AG09309 (cell line): ENCODE results near the gene PTPRN2.

Source experiments
- DNase-seq: peaks from one replicate; pipeline ENCODE4 v3.0.0-alpha.2; 2010; ENCODE audit warnings: low read depth
- H3K4me3 ChIP-seq: 2 replicates; pipeline ENCODE4 v1.5.1; 2011; ENCODE audit warnings: mild to moderate bottlenecking, low read depth, low read length, moderate library complexity; ENCODE audit not compliant: control insufficient read depth
- TF ChIP-seq, protein P1 (sequence below): IDR thresholded peaks from 2 replicates; pipeline ENCODE4 v1.5.1; 2011; ENCODE audit warnings: mild to moderate bottlenecking, low read depth, low read length, inconsistent platforms; ENCODE audit not compliant: insufficient read depth, control insufficient read depth; ENCODE audit errors: missing control alignments

PTPRN2 gene

DNA sequence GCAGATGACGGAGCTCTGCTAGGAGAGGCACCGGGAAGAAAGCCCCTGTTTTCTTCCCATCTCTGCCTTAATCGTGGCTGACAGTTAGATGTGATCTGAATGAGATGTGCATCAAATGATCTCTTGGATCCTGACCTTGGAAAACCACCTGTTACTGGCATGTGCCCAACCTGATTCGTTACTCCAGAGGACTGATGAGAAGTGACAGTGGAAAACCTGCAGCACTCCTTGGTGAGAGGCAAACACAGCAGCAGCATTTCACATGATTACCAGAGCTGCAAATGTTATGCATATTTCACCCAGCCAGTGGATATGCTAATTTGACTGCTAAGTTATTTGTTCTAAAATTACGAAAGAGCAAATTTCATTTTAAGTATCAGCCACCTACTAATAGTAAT lies 95.3 kb downstream of the PTPRN2 start:
- TF ChIP-seq, protein P1, sequence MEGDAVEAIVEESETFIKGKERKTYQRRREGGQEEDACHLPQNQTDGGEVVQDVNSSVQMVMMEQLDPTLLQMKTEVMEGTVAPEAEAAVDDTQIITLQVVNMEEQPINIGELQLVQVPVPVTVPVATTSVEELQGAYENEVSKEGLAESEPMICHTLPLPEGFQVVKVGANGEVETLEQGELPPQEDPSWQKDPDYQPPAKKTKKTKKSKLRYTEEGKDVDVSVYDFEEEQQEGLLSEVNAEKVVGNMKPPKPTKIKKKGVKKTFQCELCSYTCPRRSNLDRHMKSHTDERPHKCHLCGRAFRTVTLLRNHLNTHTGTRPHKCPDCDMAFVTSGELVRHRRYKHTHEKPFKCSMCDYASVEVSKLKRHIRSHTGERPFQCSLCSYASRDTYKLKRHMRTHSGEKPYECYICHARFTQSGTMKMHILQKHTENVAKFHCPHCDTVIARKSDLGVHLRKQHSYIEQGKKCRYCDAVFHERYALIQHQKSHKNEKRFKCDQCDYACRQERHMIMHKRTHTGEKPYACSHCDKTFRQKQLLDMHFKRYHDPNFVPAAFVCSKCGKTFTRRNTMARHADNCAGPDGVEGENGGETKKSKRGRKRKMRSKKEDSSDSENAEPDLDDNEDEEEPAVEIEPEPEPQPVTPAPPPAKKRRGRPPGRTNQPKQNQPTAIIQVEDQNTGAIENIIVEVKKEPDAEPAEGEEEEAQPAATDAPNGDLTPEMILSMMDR, result no peak
- no peak overlapping the region for H3K4me3 ChIP-seq

DNA sequence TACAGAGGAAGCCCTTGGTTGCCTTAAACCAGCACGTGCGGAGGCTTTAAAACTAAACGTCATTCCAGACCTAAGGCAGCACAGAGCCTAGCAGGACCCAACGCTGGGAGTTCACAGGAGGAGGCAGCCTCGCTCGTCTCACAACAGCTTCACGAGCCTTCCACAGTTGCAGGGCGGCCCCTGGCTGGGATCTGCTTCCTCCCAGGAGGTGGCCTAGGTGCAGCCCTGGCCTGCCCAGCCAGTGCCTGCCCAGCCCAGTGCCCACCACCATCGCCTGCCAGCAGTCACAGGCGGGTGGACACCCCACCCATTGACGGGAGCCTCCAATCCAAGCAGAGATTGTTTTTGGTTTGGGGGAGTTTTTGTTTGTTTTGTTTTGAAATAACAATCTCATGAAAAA lies 96.5 kb downstream of the PTPRN2 start:
- TF ChIP-seq, protein P1, result no peak
- no peak for DNase-seq
- H3K4me3 ChIP-seq, result no peak overlapping the region

More for the DNA sequence above, 95.3 kb downstream of the PTPRN2 start:
- DNase-seq, result no peak

DNA sequence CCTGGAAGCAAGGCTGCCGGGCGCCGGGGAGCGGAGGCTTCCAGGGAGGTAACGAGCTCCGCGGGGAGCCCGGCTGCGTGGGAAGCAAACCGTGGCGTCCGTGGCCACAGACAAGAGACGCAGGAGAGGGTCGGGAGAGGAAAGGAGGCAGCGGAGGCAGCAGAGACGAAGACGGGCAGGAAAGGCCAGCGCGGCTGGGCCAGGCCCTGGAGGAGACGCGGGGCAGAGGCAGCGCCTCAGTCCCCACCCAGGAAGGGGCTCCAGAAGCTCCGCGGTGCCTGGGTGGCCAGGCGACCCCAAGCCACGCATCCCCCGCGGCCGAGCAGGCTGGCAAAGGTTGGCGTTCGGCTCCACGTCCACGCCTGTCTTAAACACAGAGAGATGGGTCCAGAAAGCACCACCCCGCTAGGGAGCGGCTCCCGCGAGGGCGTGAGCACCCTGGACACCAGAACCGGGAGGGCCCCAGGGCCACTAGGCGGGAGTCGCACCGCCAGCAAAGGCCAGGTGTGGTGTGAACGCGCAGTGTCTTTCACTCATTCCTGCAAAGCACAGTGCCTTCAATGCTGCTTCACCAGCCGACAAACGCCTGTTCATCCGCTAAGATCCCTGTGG lies 97.3 kb downstream of the PTPRN2 start:
- DNase-seq, result no peak
- no peak overlapping the region for H3K4me3 ChIP-seq
- TF ChIP-seq, protein P1, result no peak

DNA sequence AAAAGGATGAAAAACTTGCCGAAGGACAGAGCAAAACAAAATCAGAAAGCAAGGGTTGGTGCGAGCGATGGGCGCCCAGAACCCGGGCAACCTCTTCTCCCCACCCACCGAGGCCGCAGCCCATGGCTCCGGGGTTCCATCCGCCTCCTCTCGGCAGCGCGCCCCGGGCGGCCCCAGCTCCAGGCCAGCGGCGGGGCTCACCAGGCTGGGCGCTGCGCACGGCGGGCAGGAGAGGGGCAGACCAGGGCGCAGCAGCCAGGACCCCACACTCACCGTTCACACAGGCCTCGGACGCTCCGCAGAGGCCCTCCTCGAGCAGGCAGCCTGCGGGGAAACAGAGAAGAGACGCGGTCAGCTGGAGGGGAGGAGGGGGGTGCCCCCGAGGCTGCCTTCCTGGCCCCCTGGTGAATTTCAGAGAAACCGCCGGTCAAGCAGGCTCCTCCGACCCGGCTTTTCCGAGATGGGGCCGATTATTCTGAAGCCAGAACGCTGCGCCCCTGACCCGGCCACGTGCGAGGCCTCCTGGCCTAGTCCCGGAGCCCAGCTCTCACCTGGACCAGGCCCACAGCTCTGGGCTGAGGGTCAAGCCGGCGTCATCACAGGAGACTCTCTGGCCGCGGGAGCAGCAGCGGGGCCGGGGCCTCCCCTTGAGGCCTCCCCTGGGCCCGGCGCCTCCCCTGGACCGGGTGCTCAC lies 98.0 kb downstream of the PTPRN2 start:
- no peak for DNase-seq
- no peak overlapping the region for H3K4me3 ChIP-seq
- TF ChIP-seq, protein P1, result no peak

DNA sequence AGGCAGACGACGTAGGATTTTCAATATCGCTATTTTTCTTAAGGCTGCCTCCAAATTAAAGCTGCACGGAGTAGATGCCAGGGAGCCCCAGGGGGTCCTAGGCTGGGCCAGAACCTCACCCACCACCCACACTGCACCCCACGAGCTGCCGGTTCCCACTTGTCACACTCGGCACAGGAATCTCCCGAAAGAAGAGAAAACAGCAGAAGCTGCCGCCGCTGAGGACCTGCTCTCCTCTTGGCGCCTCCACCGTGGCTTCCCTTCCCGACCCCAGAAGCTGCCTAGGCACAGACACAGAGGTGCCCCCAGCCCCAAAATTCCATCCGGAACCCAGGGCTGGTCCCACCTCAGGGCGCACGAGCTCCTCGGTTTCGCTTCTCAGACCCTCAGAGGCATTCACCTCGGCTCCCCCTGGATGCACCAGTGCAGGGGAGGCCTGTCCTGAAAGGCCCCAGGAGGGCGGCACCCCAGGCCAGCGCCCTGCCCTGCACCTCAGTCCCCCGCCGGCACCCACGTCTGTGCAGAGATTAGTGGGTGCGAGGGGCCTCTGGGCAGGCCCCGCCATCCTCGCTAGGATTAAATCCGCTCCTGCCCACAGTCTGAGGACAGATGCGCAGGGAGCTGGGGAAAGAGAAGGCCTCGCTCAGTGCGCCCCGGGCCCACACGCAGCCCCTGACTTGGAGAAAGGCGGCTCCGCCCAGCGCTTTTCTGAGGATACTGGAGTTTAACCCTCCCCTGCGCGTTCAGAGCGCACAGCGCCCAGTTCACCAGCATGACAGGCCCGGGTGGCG lies 99.2 kb downstream of the PTPRN2 start:
- no peak for DNase-seq
- TF ChIP-seq, protein P1, result no peak
- no peak overlapping the region for H3K4me3 ChIP-seq

DNA sequence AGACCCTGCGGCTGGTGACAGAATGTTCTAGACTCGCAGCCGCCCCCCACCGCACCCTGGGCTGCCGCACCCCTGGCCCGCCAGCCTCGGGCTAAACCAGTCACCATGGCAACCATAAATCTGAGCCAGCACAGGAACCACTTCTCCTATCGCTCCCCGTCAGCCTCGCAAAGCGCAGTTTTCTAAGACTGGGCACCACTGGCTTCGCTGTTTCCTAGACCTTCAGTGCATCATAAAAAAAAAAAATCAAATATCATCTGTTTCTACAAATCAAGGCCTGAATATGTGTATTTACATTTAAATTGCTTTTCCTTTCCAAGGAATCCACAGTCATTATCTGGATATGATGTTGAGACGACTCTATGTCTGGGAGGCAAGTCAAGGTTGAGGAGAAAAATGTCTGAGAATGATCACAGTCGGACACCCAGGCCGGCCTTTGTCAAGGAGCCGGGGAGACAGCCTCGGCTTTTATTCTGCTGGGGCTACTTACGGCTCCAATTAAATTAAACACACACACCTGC lies 99.9 kb downstream of the PTPRN2 start:
- DNase-seq, result no peak
- no peak overlapping the region for H3K4me3 ChIP-seq
- TF ChIP-seq, protein P1, result no peak
